NB4 (cell line): Measurements from ENCODE around the gene RAB3B.
A peak's percentile ranks its signal among the peaks of the same experiment; 100 is the strongest.

Experiments
- DNase-seq: peaks from one replicate; pipeline ENCODE4 v3.0.0; 2010; ENCODE audit warnings: low read depth
- H3K4me3 ChIP-seq: one replicate; pipeline ENCODE4 v1.5.1; 2011; ENCODE audit warnings: mild to moderate bottlenecking, low read depth, low read length, moderate library complexity
- MAX ChIP-seq: IDR thresholded peaks from 2 replicates; pipeline ENCODE4 v1.6.1; 2011; ENCODE audit warnings: low read depth, low read length
- MYC ChIP-seq: IDR thresholded peaks from 2 replicates; pipeline ENCODE4 v1.6.1; 2011; ENCODE audit warnings: low read depth, low read length
- POLR2A ChIP-seq: IDR thresholded peaks from 2 replicates; pipeline ENCODE4 v1.6.1; 2011; ENCODE audit warnings: mild to moderate bottlenecking; ENCODE audit not compliant: insufficient read length; ENCODE audit errors: extremely low read depth
- TF ChIP-seq, protein P1 (sequence below): IDR thresholded peaks from one replicate; pipeline ENCODE4 v1.5.1; 2012; ENCODE audit warnings: low read depth, low read length

The RAB3B gene

GRCh38 chr1:51961954-51962353, 28.5 kb downstream of the RAB3B start:
- TF ChIP-seq MYC (no peak), POLR2A (no peak), MAX (no peak)
- TF ChIP-seq, protein P1, sequence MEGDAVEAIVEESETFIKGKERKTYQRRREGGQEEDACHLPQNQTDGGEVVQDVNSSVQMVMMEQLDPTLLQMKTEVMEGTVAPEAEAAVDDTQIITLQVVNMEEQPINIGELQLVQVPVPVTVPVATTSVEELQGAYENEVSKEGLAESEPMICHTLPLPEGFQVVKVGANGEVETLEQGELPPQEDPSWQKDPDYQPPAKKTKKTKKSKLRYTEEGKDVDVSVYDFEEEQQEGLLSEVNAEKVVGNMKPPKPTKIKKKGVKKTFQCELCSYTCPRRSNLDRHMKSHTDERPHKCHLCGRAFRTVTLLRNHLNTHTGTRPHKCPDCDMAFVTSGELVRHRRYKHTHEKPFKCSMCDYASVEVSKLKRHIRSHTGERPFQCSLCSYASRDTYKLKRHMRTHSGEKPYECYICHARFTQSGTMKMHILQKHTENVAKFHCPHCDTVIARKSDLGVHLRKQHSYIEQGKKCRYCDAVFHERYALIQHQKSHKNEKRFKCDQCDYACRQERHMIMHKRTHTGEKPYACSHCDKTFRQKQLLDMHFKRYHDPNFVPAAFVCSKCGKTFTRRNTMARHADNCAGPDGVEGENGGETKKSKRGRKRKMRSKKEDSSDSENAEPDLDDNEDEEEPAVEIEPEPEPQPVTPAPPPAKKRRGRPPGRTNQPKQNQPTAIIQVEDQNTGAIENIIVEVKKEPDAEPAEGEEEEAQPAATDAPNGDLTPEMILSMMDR, result no peak
- no peak overlapping the region for H3K4me3 ChIP-seq
- DNase-seq, result no peak

GRCh38 chr1:51961231-51961630, 29.3 kb downstream of the RAB3B start:
- DNase-seq, result no peak
- H3K4me3 ChIP-seq, result no peak overlapping the region
- no peak for TF ChIP-seq POLR2A
- TF ChIP-seq, protein P1, result no peak
- TF ChIP-seq MYC, result no peak
- no peak for TF ChIP-seq MAX

GRCh38 chr1:51960262-51960661, 30.2 kb downstream of the RAB3B start:
- TF ChIP-seq MYC, result no peak
- TF ChIP-seq POLR2A, result no peak
- TF ChIP-seq MAX, result no peak
- TF ChIP-seq, protein P1, result no peak
- peak; percentile 15 for DNase-seq
- no peak overlapping the region for H3K4me3 ChIP-seq

DNA sequence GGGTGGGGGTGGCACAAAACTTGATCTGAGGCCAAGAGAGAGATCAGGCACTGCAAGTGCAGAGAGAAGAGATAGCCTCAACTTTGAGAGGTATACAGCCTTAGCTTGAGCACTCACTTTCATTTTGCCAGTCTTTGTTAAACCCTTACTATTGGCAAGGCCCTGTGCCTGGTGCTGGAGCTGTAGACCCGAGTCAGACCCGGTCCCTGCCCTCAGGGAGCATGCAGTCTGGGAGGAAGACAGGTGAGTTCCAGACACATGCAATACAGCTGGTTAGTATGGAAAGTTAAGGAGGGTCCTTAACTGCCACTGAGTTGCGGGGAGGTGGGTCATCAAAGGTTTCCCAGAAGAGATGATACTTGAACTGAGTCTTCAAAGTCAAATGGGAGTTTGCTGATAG, 31.7 kb downstream of the RAB3B start:
- DNase-seq, result no peak
- TF ChIP-seq POLR2A (no peak), MAX (no peak), MYC (no peak)
- TF ChIP-seq, protein P1, result no peak
- H3K4me3 ChIP-seq, result no peak overlapping the region

- no peak for TF ChIP-seq MAX
- TF ChIP-seq MYC, result no peak
- TF ChIP-seq, protein P1, result no peak
- no peak for TF ChIP-seq POLR2A
- DNase-seq, result no peak
Observed at GRCh38 chr1:51957618-51958017, 32.9 kb downstream of the RAB3B start.

More at GRCh38 chr1:51957618-51958017, 32.9 kb downstream of the RAB3B start:
- H3K4me3 ChIP-seq, result no peak overlapping the region
